ENCODE data around the gene CDCA8.
"Not testable (repeated sequence)": the region's sequence is repeated elsewhere in the genome, so short reads cannot be mapped to it uniquely, and the experiment has no call there.

The CDCA8 gene

GRCh38 chr1:37726751-37727585 lies 34.7 kb downstream of the CDCA8 start:
- peaks cover 77% of the 10 kb centered on the region for H3K27me3 Mint-ChIP-seq
- CTCF ChIA-PET = no interaction called here
- no peak for DNase-seq

GRCh38 chr1:37728416-37728815 lies 36.1 kb downstream of the CDCA8 start:
- H3K27me3 Mint-ChIP-seq = peaks cover 78% of the 10 kb centered on the region
- H3K9me3 Mint-ChIP-seq = no peaks in the 10 kb centered on the region
- H3K4me1 Mint-ChIP-seq = no peaks in the 10 kb centered on the region
- DNase-seq = no peak
- H3K4me3 Mint-ChIP-seq = no peak overlapping the region
- no peak overlapping the region for H3K27ac Mint-ChIP-seq
- no peaks in the 10 kb centered on the region for H3K36me3 Mint-ChIP-seq
- CTCF ChIA-PET = no interaction called here

More at GRCh38 chr1:37726751-37727585, 34.7 kb downstream of the CDCA8 start:
- no peaks in the 10 kb centered on the region for H3K9me3 Mint-ChIP-seq
- no peak overlapping the region for H3K27ac Mint-ChIP-seq
- H3K4me3 Mint-ChIP-seq = no peak overlapping the region
- H3K36me3 Mint-ChIP-seq = no peaks in the 10 kb centered on the region
- no peaks in the 10 kb centered on the region for H3K4me1 Mint-ChIP-seq

DNA sequence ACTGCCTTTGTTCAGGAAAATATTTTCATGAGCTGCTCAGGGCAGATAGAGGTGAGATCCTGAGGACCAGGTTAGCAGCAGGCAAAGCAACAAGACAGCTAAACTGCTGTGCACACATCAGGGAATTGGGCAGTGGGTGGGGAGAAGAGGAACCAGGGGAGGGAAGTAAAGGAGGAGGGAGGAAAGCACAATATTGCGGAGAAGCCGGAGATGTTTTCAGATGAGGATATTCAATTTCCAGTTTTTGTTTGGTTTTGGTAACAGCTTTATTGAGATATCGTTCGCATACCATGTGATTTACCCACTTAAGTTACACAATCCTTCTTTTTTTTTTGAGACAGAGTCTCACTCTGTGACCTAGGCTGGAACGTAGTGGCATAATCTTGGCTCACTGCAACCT lies 38.1 kb downstream of the CDCA8 start:
- CTCF ChIA-PET = no interaction called here

GRCh38 chr1:37731312-37732019 lies 39.1 kb downstream of the CDCA8 start:
- H3K27me3 Mint-ChIP-seq = peaks cover 77% of the 10 kb centered on the region
- DNase-seq = no peak
- CTCF ChIA-PET = no interaction called here

More for the DNA sequence above, 38.1 kb downstream of the CDCA8 start:
- DNase-seq = no peak
- Mint-ChIP-seq H3K36me3 (no peaks in the 10 kb centered on the region), H3K4me1 (no peaks in the 10 kb centered on the region), H3K27me3 (peaks cover 78% of the 10 kb centered on the region), H3K9me3 (no peaks in the 10 kb centered on the region), H3K4me3 (no peak overlapping the region), H3K27ac (no peak overlapping the region)

DNA sequence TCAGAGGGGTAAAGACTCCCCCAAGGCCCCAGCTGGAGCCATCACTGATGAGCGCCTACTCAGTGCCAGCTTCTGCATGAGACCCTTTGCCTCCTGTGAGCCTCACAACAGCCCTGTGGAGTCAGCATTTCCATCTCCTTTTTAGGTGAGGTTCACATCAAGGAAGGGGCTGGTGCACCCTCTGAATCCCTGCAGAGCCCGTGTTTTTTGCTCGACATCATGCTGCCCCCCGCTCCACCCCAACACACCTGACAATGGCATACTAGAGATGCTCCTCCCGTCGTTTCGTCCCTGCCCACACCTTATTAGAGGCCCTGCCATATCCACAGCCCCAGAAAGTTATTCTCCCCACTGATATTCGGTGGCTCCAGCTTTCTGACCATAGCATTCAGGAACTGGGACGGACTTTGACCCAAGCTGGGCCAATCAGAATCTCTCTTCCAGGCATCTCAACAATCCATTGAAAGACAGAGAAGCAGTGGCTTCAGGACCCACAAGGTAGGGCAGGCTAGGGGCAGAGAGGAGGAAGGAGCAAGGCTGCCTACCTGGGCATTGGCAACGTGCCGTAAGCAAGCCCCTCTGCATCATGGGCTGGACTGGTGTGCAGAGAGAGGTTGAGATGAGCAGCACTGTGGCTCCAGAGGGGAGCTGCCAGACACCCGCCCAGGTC lies 39.9 kb downstream of the CDCA8 start:
- Mint-ChIP-seq H3K9me3 (no peaks in the 10 kb centered on the region), H3K36me3 (no peaks in the 10 kb centered on the region), H3K27ac (no peak overlapping the region), H3K4me1 (no peaks in the 10 kb centered on the region), H3K27me3 (peaks cover 74% of the 10 kb centered on the region), H3K4me3 (no peak overlapping the region)
- DNase-seq = no peak
- CTCF ChIA-PET = no interaction called here

More at GRCh38 chr1:37731312-37732019, 39.1 kb downstream of the CDCA8 start:
- Mint-ChIP-seq H3K4me3 (no peak overlapping the region), H3K9me3 (no peaks in the 10 kb centered on the region), H3K4me1 (no peaks in the 10 kb centered on the region), H3K36me3 (no peaks in the 10 kb centered on the region), H3K27ac (no peak overlapping the region)

GRCh38 chr1:37734629-37735591 lies 42.6 kb downstream of the CDCA8 start:
- peaks cover 58% of the 10 kb centered on the region for H3K27me3 Mint-ChIP-seq

DNA sequence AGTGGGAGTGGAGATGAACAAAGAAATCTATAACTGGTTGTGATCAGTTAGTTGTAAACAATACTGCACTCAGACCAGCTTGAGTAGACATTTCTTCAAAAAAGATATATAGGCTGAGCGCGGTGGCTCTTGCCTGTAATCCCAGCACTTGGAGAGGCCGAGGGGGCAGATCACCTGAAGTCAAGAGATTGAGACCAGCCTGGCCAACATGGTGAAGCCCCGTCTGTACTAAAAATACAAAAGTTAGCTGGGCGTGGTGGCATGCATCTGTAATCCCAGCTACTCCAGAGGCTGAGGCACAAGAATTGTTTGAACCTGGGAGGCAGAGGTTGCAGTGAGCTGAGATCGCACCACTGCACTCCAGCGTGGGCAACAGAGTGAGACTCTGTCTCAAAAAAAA lies 45.7 kb downstream of the CDCA8 start:
- CTCF ChIA-PET, H3K4me1 Mint-ChIP-seq: not testable (repeated sequence)

More at GRCh38 chr1:37734629-37735591, 42.6 kb downstream of the CDCA8 start:
- DNase-seq = no peak
- Mint-ChIP-seq H3K27ac (no peak overlapping the region), H3K4me1 (no peaks in the 10 kb centered on the region), H3K36me3 (no peaks in the 10 kb centered on the region), H3K4me3 (no peak overlapping the region), H3K9me3 (no peaks in the 10 kb centered on the region)
- CTCF ChIA-PET = no interaction called here

GRCh38 chr1:37738619-37739018 lies 46.3 kb downstream of the CDCA8 start:
- H3K36me3 Mint-ChIP-seq, H3K9me3 Mint-ChIP-seq, DNase-seq, CTCF ChIA-PET, H3K4me3 Mint-ChIP-seq, H3K4me1 Mint-ChIP-seq, H3K27ac Mint-ChIP-seq: not testable (repeated sequence)
- peaks cover 59% of the 10 kb centered on the region for H3K27me3 Mint-ChIP-seq

More for the DNA sequence above, 45.7 kb downstream of the CDCA8 start:
- peaks cover 61% of the 10 kb centered on the region for H3K27me3 Mint-ChIP-seq
- not testable (repeated sequence) for H3K36me3 Mint-ChIP-seq, DNase-seq, H3K27ac Mint-ChIP-seq, H3K9me3 Mint-ChIP-seq, H3K4me3 Mint-ChIP-seq

DNA sequence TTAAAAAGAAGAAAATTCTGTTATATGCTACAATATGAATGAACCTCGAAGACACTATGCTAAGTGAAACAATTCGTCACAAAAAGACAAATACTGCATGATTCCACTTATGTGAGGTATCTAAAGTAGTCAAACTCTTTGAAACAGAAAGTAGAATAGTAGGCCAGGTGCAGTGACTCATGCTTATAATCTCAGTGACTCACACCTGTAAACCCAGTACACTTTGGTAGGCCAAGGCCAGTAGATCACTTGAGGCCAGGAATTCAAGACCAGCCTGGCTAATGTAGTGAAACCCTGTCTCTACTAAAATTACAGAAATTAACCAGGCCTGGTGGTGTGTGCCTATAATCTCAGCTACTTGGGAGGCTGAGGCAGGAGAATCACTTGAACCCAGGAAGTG lies 46.9 kb downstream of the CDCA8 start:
- Mint-ChIP-seq H3K9me3 (no peaks in the 10 kb centered on the region), H3K36me3 (no peaks in the 10 kb centered on the region), H3K4me3 (no peak overlapping the region), H3K27me3 (peaks cover 55% of the 10 kb centered on the region), H3K27ac (no peak overlapping the region), H3K4me1 (no peaks in the 10 kb centered on the region)
- CTCF ChIA-PET = no interaction called here
- no peak for DNase-seq

DNA sequence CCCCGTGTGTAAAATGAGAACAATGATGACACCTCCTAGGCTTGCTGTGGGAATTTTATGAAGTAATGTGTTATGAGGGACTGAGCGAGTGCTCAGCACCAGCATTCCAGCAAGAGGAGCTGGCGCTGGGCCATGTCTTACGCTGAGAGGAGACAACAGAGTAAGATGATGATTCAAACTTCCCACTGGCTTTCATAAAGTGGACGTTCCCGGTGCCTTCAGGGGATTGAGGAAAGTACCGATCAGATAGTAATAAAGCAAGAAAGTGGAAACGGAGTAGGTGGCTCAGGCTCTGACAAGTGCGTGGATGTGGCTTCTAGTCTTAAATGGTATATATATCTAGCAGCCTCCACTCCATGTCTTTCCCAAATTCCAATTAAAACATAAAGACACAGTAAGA lies 48.8 kb downstream of the CDCA8 start:
- no peak overlapping the region for H3K4me3 Mint-ChIP-seq
- H3K27ac Mint-ChIP-seq = no peak overlapping the region
- no peaks in the 10 kb centered on the region for H3K9me3 Mint-ChIP-seq
- no peaks in the 10 kb centered on the region for H3K36me3 Mint-ChIP-seq
- CTCF ChIA-PET = no interaction called here
- H3K27me3 Mint-ChIP-seq = peaks cover 48% of the 10 kb centered on the region
- no peak for DNase-seq
- no peaks in the 10 kb centered on the region for H3K4me1 Mint-ChIP-seq

DNA sequence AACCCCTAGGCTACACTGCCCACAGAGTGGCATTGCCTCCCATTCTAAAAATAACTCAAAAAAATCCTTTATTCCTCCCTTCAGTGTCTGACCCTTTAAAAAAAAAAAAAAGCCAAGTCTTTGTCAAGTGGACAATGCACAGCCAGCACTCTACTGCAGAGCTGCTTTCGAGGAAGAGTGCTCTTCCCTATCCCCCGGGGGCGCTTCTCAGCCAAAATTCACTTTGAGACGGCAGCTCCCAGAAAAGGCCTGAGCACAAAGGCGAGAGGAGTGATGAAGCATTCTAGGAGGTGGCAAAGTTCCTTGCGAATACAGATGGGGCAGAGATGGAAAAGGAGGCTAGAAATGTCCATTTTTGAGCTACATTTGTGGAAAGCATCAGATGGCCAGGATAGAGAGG lies 49.3 kb downstream of the CDCA8 start:
- no peak overlapping the region for H3K4me3 Mint-ChIP-seq
- peaks cover 1% of the 10 kb centered on the region for H3K9me3 Mint-ChIP-seq
- CTCF ChIA-PET = interaction anchor here (0.6 to 1.3 kb wide), 2 partner anchors 8 to 138 kb away, joined by 3 read pairs; no protein-coding TSS in a partner anchor

GRCh38 chr1:37746806-37747205 lies 54.5 kb downstream of the CDCA8 start:
- Mint-ChIP-seq H3K27ac (no peak overlapping the region), H3K9me3 (peaks cover 2% of the 10 kb centered on the region), H3K36me3 (no peaks in the 10 kb centered on the region), H3K4me3 (no peak overlapping the region), H3K4me1 (peaks cover under 1% of the 10 kb centered on the region), H3K27me3 (peaks cover 43% of the 10 kb centered on the region)
- no peak for DNase-seq
- CTCF ChIA-PET = no interaction called here

More for the DNA sequence above, 49.3 kb downstream of the CDCA8 start:
- no peaks in the 10 kb centered on the region for H3K4me1 Mint-ChIP-seq
- peaks cover 45% of the 10 kb centered on the region for H3K27me3 Mint-ChIP-seq
- H3K36me3 Mint-ChIP-seq = no peaks in the 10 kb centered on the region
- H3K27ac Mint-ChIP-seq = no peak overlapping the region
- DNase-seq = no peak

DNA sequence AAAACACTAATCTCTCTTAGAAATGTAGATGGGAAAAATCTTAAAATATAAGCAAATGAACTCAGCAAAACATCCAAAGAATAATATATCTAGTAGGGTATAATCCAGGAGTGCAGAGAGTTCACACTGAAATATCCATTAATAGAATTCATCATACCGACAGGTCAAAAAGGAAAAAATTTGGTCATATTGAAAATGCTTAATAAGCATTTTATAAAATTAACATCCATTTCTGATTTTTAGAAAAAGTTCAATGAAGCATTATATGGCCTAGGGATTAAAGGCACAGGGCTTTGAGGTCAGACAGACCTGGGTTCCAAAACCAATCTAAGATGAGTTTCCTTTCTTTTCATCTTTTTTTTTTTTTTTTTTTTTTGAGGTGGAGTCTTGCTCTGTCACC lies 56.2 kb downstream of the CDCA8 start:
- CTCF ChIA-PET = no interaction called here
- Mint-ChIP-seq H3K4me3 (no peak overlapping the region), H3K9me3 (peaks cover 2% of the 10 kb centered on the region), H3K27ac (no peak overlapping the region), H3K36me3 (no peaks in the 10 kb centered on the region), H3K27me3 (peaks cover 45% of the 10 kb centered on the region), H3K4me1 (peaks cover 8% of the 10 kb centered on the region)
- DNase-seq = no peak

DNA sequence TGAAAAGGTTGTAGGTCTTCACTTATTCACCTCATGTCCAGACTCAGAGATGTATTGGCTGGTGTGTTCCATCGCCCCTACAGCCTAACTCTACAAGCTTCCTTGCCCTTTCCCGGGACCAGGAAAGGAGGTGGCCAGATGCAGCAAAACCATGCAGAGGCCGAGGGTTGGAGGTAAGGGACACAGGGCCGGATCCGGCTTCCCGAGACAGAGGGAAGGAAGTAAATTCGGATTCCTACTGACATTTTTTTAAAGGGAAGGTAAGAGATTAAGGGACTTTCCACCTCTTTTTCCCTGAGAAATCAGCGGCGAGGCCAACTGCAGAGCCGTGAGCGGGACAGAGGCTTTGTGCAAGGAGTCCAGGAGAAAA lies 59.9 kb downstream of the CDCA8 start:
- CTCF ChIA-PET = no interaction called here
- no peak for DNase-seq
- peak overlapping the region; percentile 63 for H3K4me3 Mint-ChIP-seq
- peaks cover 8% of the 10 kb centered on the region for H3K4me1 Mint-ChIP-seq
- no peak overlapping the region for H3K27ac Mint-ChIP-seq
- H3K9me3 Mint-ChIP-seq = no peaks in the 10 kb centered on the region
- peaks cover 66% of the 10 kb centered on the region for H3K27me3 Mint-ChIP-seq
- H3K36me3 Mint-ChIP-seq = no peaks in the 10 kb centered on the region
